ENCODE measurements around the gene KSR2.

Gene KSR2

DNA sequence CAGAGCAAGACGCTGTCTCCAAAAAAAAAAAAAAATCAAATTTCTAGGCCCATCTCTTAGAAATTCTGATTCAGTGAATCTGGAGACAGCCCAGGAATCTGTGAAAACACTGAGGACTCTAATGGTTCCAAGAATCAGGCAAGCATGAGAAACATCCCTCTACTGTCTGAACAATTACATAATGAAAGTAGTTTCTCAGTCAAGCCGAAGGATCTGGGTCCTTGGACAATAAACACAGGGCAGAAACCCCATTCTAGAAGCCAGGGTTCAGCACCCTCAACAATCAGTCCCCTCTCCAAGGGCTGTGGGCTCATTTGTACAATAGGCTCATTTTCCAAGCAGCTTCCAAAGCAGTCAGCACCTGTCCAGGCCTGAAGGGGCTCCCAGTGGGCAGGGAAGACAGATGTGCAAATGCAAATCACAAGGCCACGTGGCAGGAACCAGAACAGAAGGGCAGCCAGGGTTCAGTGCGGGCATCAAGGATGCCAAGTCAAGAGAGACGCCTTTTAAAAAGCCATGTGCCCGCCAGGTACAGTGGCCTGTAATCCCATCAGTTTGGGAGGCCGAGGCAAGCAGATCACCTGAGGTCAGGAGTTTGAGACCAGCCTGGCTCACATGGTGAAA lies 96.1 kb downstream of the KSR2 start:
- Histone ChIP-seq H3K4ac (ENCODE audit: low read depth in 1 of 2, low read length in 2 of 2) (no peak overlapping the region), H2BK5ac (ENCODE audit: low read depth, low read length, poor library complexity, severe bottlenecking) (no peak overlapping the region), H2BK15ac (ENCODE audit: low read depth, poor library complexity, severe bottlenecking) (no peak overlapping the region), H3K4me3 (ENCODE audit: insufficient read depth in 1 of 2, low read depth in 1 of 2, low read length in 2 of 2) (no peak overlapping the region), H4K91ac (ENCODE audit: low read length) (no peak overlapping the region), H2BK12ac (ENCODE audit: low read length in 2 of 2) (no peak overlapping the region), H4K8ac (ENCODE audit: low read length) (no peak overlapping the region), H3K14ac (ENCODE audit: low read length in 2 of 2) (no peak overlapping the region), H2AK5ac (ENCODE audit: low read length, severe bottlenecking) (no peak overlapping the region), H3K9ac (ENCODE audit: low read length) (peak overlapping the region; percentile 38), H3K18ac (ENCODE audit: low read depth in 1 of 2, low read length in 2 of 2) (no peak overlapping the region), H3K4me1 (ENCODE audit: control insufficient read depth, insufficient read depth, low read depth, low read length) (peaks cover 7% of the 10 kb centered on the region), H3K4me2 (ENCODE audit: low read length, poor library complexity, severe bottlenecking) (no peak overlapping the region), H3K79me1 (replicated peaks; ENCODE audit: low read length, poor library complexity, severe bottlenecking) (no peaks in the 10 kb centered on the region), H3K9me3 (ENCODE audit: control insufficient read depth, low read length) (no peaks in the 10 kb centered on the region), H3K27me3 (ENCODE audit: control insufficient read depth in 1 of 2, insufficient read depth in 1 of 2, low read length in 2 of 2) (peaks cover 7 to 12% of the 10 kb centered on the region in 2 experiments), H3K23ac (ENCODE audit: low read length in 2 of 2) (no peak overlapping the region), H2BK120ac (ENCODE audit: low read depth, low read length) (no peak overlapping the region), H3K27ac (ENCODE audit: low read length, poor library complexity, severe bottlenecking) (no peak overlapping the region), H3K36me3 (ENCODE audit: control insufficient read depth in 1 of 2, insufficient read depth in 2 of 2, low read depth in 1 of 2, low read length in 2 of 2) (no peaks in the 10 kb centered on the region), H2AFZ (ENCODE audit: low read depth, low read length) (no peak overlapping the region)
- no peak for DNase-seq
- 78% methylated on average over 7 of the region's 7 CpGs for WGBS

DNA sequence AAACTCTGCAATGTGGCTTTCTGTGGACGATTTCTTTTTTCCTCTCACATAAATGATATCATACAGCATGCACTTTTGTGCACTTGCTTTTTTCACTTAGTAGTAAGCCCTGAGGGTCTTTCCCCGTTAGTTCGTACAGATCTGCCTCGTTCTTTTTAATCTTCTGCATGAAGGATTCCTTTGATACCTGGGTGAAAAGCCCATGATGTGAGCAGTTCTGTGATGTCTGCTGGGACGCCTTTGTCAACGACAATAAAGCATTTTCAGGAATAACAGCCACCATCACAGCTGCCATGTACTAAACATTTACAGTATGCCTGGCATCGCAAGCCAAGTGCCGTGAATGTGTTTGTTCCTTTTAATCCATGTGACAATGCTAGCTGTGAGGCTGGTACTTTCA lies 99.2 kb downstream of the KSR2 start:
- DNase-seq, result no peak
- H2AFZ ChIP-seq (ENCODE audit: low read depth, low read length), result no peak overlapping the region
- no peak overlapping the region for H3K4me2 ChIP-seq (ENCODE audit: low read length, poor library complexity, severe bottlenecking)
- H3K18ac ChIP-seq (ENCODE audit: low read depth in 1 of 2, low read length in 2 of 2), result no peak overlapping the region
- no peak overlapping the region for H2AK5ac ChIP-seq (ENCODE audit: low read length, severe bottlenecking)
- H3K4me3 ChIP-seq (ENCODE audit: insufficient read depth in 1 of 2, low read depth in 1 of 2, low read length in 2 of 2), result no peak overlapping the region
- H3K9me3 ChIP-seq (ENCODE audit: control insufficient read depth, low read length), result no peaks in the 10 kb centered on the region
- no peak overlapping the region for H3K4ac ChIP-seq (ENCODE audit: low read depth in 1 of 2, low read length in 2 of 2)
- no peak overlapping the region for H3K23ac ChIP-seq (ENCODE audit: low read length in 2 of 2)
- no peak overlapping the region for H2BK5ac ChIP-seq (ENCODE audit: low read depth, low read length, poor library complexity, severe bottlenecking)
- no peak overlapping the region for H2BK15ac ChIP-seq (ENCODE audit: low read depth, poor library complexity, severe bottlenecking)
- WGBS, result 82% methylated on average over 8 of the region's 8 CpGs
- no peaks in the 10 kb centered on the region for H3K36me3 ChIP-seq (ENCODE audit: control insufficient read depth in 1 of 2, insufficient read depth in 2 of 2, low read depth in 1 of 2, low read length in 2 of 2)
- H3K14ac ChIP-seq (ENCODE audit: low read length in 2 of 2), result no peak overlapping the region
- no peak overlapping the region for H3K27ac ChIP-seq (ENCODE audit: low read length, poor library complexity, severe bottlenecking)
- H4K91ac ChIP-seq (ENCODE audit: low read length), result no peak overlapping the region
- H3K9ac ChIP-seq (ENCODE audit: low read length), result no peak overlapping the region
- H3K79me1 ChIP-seq (replicated peaks; ENCODE audit: low read length, poor library complexity, severe bottlenecking), result no peaks in the 10 kb centered on the region
- H3K27me3 ChIP-seq (ENCODE audit: control insufficient read depth in 1 of 2, insufficient read depth in 1 of 2, low read length in 2 of 2), result peaks cover 3 to 7% of the 10 kb centered on the region in 2 experiments
- H3K4me1 ChIP-seq (ENCODE audit: control insufficient read depth, insufficient read depth, low read depth, low read length), result no peaks in the 10 kb centered on the region
- H2BK12ac ChIP-seq (ENCODE audit: low read length in 2 of 2), result no peak overlapping the region
- no peak overlapping the region for H2BK120ac ChIP-seq (ENCODE audit: low read depth, low read length)
- no peak overlapping the region for H4K8ac ChIP-seq (ENCODE audit: low read length)

DNA sequence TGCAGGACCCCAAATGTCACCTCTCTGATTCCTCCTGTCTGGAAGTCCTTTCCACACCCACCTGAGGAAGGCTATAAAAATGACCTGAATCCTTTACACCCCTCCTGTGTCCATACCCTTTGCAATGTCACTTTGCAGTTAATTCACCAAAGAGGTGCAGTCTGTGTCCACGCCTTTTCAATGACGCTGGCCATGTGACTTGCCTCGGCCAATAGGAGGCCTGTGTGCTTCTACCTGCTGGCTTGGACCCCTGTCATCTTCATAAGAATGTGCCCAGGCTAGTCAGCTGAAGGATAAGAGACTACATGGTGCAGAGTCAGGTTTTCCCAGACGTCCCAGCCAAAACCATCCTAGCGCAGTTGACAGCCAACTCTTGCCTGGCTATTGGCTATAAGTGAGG lies 101.4 kb downstream of the KSR2 start:
- 61% methylated on average over 5 of the region's 5 CpGs for WGBS
- no peak overlapping the region for H2BK12ac ChIP-seq (ENCODE audit: low read length in 2 of 2)
- DNase-seq, result no peak
- H3K36me3 ChIP-seq (ENCODE audit: control insufficient read depth in 1 of 2, insufficient read depth in 2 of 2, low read depth in 1 of 2, low read length in 2 of 2), result no peaks in the 10 kb centered on the region
- no peak overlapping the region for H3K27ac ChIP-seq (ENCODE audit: low read length, poor library complexity, severe bottlenecking)
- H4K8ac ChIP-seq (ENCODE audit: low read length), result no peak overlapping the region
- peaks cover 4% of the 10 kb centered on the region for H3K4me1 ChIP-seq (ENCODE audit: control insufficient read depth, insufficient read depth, low read depth, low read length)
- peaks cover 7 to 9% of the 10 kb centered on the region in 2 experiments for H3K27me3 ChIP-seq (ENCODE audit: control insufficient read depth in 1 of 2, insufficient read depth in 1 of 2, low read length in 2 of 2)
- H3K4me2 ChIP-seq (ENCODE audit: low read length, poor library complexity, severe bottlenecking), result no peak overlapping the region
- no peak overlapping the region for H3K23ac ChIP-seq (ENCODE audit: low read length in 2 of 2)
- H3K14ac ChIP-seq (ENCODE audit: low read length in 2 of 2), result no peak overlapping the region
- H3K79me1 ChIP-seq (replicated peaks; ENCODE audit: low read length, poor library complexity, severe bottlenecking), result no peaks in the 10 kb centered on the region
- H3K4me3 ChIP-seq (ENCODE audit: insufficient read depth in 1 of 2, low read depth in 1 of 2, low read length in 2 of 2), result no peak overlapping the region
- no peak overlapping the region for H2AK5ac ChIP-seq (ENCODE audit: low read length, severe bottlenecking)
- no peak overlapping the region for H2BK5ac ChIP-seq (ENCODE audit: low read depth, low read length, poor library complexity, severe bottlenecking)
- no peak overlapping the region for H3K18ac ChIP-seq (ENCODE audit: low read depth in 1 of 2, low read length in 2 of 2)
- H2BK15ac ChIP-seq (ENCODE audit: low read depth, poor library complexity, severe bottlenecking), result no peak overlapping the region
- H3K9me3 ChIP-seq (ENCODE audit: control insufficient read depth, low read length), result no peaks in the 10 kb centered on the region
- H2AFZ ChIP-seq (ENCODE audit: low read depth, low read length), result no peak overlapping the region
- H4K91ac ChIP-seq (ENCODE audit: low read length), result no peak overlapping the region
- H3K4ac ChIP-seq (ENCODE audit: low read depth in 1 of 2, low read length in 2 of 2), result no peak overlapping the region
- H3K9ac ChIP-seq (ENCODE audit: low read length), result no peak overlapping the region
- no peak overlapping the region for H2BK120ac ChIP-seq (ENCODE audit: low read depth, low read length)

DNA sequence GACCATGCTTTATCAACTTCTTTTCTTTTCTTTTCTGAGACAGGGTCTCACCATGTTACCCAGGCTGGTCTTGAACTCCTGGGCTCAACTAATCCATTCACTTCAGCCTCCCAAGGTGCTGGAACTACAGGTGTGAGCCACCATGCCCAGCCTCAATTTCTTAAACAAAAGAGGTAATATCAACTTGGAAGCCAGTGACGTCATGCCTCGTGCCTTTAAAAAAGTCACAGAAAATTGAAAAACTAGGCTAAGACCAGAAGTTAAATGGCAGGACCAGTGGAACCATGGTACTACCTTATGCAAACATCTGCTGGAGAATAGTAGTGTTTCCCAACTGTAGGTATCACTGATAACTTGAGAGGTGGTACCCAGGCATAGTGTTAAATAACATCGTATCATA lies 103.3 kb downstream of the KSR2 start:
- H4K8ac ChIP-seq (ENCODE audit: low read length), result no peak overlapping the region
- no peaks in the 10 kb centered on the region for H3K79me1 ChIP-seq (replicated peaks; ENCODE audit: low read length, poor library complexity, severe bottlenecking)
- H3K14ac ChIP-seq (ENCODE audit: low read length in 2 of 2), result no peak overlapping the region
- no peaks in the 10 kb centered on the region for H3K9me3 ChIP-seq (ENCODE audit: control insufficient read depth, low read length)
- H3K4me2 ChIP-seq (ENCODE audit: low read length, poor library complexity, severe bottlenecking), result no peak overlapping the region
- no peak overlapping the region for H2BK12ac ChIP-seq (ENCODE audit: low read length in 2 of 2)
- no peak overlapping the region for H2AFZ ChIP-seq (ENCODE audit: low read depth, low read length)
- no peak for DNase-seq
- H3K23ac ChIP-seq (ENCODE audit: low read length in 2 of 2), result no peak overlapping the region
- no peak overlapping the region for H2BK120ac ChIP-seq (ENCODE audit: low read depth, low read length)
- H3K4me1 ChIP-seq (ENCODE audit: control insufficient read depth, insufficient read depth, low read depth, low read length), result peaks cover 4% of the 10 kb centered on the region
- H3K4ac ChIP-seq (ENCODE audit: low read depth in 1 of 2, low read length in 2 of 2), result no peak overlapping the region
- WGBS, result 85% methylated on average over 3 of the region's 3 CpGs
- no peak overlapping the region for H3K18ac ChIP-seq (ENCODE audit: low read depth in 1 of 2, low read length in 2 of 2)
- no peaks in the 10 kb centered on the region for H3K36me3 ChIP-seq (ENCODE audit: control insufficient read depth in 1 of 2, insufficient read depth in 2 of 2, low read depth in 1 of 2, low read length in 2 of 2)
- H3K4me3 ChIP-seq (ENCODE audit: insufficient read depth in 1 of 2, low read depth in 1 of 2, low read length in 2 of 2), result no peak overlapping the region
- H2AK5ac ChIP-seq (ENCODE audit: low read length, severe bottlenecking), result no peak overlapping the region
- H3K27ac ChIP-seq (ENCODE audit: low read length, poor library complexity, severe bottlenecking), result no peak overlapping the region
- H3K9ac ChIP-seq (ENCODE audit: low read length), result no peak overlapping the region
- no peak overlapping the region for H2BK5ac ChIP-seq (ENCODE audit: low read depth, low read length, poor library complexity, severe bottlenecking)
- H3K27me3 ChIP-seq (ENCODE audit: control insufficient read depth in 1 of 2, insufficient read depth in 1 of 2, low read length in 2 of 2), result peaks cover 7 to 9% of the 10 kb centered on the region in 2 experiments
- H4K91ac ChIP-seq (ENCODE audit: low read length), result no peak overlapping the region
- no peak overlapping the region for H2BK15ac ChIP-seq (ENCODE audit: low read depth, poor library complexity, severe bottlenecking)

Measured in mesenchymal stem cell (in vitro differentiated cells and primary cell).